ENCODE data around the gene ATAD5.

ATAD5 gene, protein sequence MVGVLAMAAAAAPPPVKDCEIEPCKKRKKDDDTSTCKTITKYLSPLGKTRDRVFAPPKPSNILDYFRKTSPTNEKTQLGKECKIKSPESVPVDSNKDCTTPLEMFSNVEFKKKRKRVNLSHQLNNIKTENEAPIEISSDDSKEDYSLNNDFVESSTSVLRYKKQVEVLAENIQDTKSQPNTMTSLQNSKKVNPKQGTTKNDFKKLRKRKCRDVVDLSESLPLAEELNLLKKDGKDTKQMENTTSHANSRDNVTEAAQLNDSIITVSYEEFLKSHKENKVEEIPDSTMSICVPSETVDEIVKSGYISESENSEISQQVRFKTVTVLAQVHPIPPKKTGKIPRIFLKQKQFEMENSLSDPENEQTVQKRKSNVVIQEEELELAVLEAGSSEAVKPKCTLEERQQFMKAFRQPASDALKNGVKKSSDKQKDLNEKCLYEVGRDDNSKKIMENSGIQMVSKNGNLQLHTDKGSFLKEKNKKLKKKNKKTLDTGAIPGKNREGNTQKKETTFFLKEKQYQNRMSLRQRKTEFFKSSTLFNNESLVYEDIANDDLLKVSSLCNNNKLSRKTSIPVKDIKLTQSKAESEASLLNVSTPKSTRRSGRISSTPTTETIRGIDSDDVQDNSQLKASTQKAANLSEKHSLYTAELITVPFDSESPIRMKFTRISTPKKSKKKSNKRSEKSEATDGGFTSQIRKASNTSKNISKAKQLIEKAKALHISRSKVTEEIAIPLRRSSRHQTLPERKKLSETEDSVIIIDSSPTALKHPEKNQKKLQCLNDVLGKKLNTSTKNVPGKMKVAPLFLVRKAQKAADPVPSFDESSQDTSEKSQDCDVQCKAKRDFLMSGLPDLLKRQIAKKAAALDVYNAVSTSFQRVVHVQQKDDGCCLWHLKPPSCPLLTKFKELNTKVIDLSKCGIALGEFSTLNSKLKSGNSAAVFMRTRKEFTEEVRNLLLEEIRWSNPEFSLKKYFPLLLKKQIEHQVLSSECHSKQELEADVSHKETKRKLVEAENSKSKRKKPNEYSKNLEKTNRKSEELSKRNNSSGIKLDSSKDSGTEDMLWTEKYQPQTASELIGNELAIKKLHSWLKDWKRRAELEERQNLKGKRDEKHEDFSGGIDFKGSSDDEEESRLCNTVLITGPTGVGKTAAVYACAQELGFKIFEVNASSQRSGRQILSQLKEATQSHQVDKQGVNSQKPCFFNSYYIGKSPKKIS (N-terminal part only)

DNA sequence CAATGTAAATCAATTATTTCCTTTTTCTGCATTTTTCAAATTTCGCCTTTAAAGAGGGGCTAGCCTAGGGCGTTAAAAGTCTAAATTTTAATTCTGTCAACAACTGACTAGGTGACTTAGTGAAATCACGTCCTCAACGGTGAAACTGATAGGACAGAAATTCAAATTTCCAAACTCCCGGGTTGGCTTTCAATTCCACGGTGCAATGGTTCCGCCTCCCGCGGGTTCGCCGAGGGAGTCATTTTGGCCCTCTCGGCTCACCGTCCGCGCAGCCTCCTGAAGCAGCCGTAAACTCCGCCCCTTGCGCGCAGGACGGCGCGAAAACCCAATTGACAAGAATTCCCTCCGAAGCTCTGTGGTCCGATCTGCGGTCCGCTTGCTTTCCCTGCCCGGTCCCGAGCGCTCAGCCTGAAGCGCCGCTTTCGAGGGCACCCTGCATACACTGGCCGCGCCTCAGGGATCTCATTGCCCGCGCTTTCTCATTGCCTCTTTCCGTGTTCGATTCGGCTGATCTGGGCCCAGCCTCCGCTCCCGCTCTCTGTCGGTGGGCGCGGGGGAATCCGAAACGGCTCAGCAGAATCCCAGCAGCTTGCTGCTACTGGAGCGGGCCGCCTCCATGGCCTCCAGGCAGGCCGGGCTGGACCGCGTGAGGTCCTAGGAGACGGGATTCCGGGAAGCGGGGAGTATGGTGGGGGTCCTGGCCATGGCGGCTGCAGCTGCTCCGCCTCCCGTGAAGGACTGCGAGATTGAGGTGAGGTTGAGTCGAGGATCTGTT is at the start of gene ATAD5:
Gene ATAD5, plus strand, starts transcription at position 304 of the 775 bp plus-strand sequence. Its CDS starts 382 bp downstream, at position 686.
- Histone ChIP-seq H3K36me3 (ENCODE audit: insufficient read depth, low read length) (no peaks in the 10 kb centered on the region), H3K9ac (ENCODE audit: low read depth, low read length) (peak within 1 kb of the TSS; percentile 84), H3K4me1 (ENCODE audit: insufficient read depth, low read length) (peaks cover 5% of the 10 kb centered on the region; the same call in 1 of the 2 replicates), H3K9me3 (ENCODE audit: control insufficient read depth, insufficient read depth, low read length) (no peaks in the 10 kb centered on the region)

DNA sequence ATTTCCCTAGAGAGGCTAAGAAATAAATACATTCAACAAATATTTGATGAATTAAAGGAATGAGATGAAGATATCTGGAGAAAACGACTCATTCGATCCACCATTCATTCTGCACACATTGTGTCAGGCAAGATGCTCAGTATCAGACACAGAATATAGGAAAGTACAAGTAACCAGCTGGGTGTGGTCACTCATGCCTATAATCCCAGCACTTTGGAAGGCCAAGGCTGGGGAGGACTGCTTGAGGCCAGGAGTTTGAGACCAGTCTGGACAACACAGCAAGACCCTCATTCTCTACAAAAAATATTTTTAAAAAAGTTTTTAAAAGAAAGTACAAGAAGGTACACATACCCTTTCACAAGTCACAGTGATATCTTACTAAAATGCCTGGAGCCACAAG is 49.6 kb upstream of the ATAD5 start:
- no peaks in the 10 kb centered on the region for H3K9me3 ChIP-seq (ENCODE audit: control insufficient read depth, insufficient read depth, low read length)
- no peaks in the 10 kb centered on the region for H3K4me1 ChIP-seq (ENCODE audit: insufficient read depth, low read length)
- H3K36me3 ChIP-seq (ENCODE audit: insufficient read depth, low read length): peaks cover 11% of the 10 kb centered on the region
- H3K9ac ChIP-seq (ENCODE audit: low read depth, low read length): no peak overlapping the region

DNA sequence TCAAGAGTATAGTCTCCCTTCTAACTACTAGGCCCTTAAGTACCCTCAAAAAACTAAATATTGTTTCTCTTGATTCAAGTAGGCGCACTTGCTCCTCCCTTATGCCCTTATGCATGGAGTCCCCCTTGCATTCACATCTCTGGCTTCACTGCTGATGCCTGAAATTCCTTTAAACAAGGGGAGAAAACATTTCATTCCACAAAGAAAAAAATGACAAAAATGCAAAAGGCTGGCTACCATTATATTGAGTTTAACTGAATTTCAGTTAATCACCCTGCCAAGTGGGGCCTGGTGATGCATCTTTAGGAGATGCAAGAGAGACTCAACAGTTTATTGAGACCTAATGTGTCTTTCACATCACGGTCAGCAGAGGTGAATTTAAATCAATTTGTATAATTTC is 42.8 kb upstream of the ATAD5 start:
- Histone ChIP-seq H3K9ac (ENCODE audit: low read depth, low read length) (no peak overlapping the region), H3K9me3 (ENCODE audit: control insufficient read depth, insufficient read depth, low read length) (no peaks in the 10 kb centered on the region), H3K4me1 (ENCODE audit: insufficient read depth, low read length) (no peaks in the 10 kb centered on the region), H3K36me3 (ENCODE audit: insufficient read depth, low read length) (peaks cover 22% of the 10 kb centered on the region)

DNA sequence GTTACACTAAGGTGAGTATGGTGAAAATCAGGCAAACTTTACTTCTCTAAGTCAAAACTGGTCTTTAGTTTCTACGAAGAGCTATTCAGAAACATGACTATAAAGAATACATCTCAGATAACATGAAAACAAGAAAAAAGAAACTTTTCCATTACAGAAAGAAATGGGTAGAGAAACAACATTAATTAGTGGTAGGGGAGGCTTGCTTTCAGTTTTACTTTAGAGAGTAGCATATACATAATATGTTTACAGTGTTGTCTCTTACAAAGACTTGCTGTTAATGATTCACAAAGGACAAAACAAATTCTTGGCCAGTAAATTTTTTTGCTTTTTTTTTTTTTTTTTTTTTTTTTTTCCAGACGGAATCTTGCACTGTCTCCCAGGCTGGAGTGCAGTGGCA is 41.5 kb upstream of the ATAD5 start:
- Histone ChIP-seq H3K9ac (ENCODE audit: low read depth, low read length) (no peak overlapping the region), H3K36me3 (ENCODE audit: insufficient read depth, low read length) (peaks cover 16% of the 10 kb centered on the region)

DNA sequence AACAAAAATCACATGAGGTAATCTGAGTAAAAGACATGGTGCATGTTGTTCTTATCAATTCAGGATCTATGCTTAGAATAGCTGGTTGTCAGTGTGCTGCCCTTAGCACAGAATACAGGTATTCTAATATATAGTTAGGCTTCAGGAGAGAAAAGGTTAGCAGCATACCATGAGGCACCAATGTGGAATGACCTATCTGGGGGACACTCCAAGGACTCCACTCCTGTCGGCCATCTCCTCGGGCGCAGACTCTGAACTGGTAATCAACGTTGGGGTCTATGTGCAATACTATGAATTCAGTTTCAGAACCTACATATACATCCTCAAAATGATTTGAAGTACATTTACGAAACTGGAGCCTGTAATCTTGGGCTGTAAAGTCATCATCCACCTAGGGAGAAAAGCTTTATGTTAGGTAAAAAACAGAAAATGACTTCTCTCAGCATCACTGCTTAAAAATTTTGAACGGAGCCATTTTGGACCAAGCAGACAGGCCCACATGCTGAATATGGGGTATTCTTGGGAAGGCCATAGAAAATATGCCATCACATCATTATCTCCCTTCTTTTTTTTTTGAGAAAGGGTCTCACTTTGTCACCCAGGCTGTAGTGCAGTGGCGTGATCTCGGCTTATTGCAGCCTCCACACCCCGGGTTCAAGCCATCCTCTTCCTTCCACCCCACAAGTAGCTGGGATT is 38.3 kb upstream of the ATAD5 start:
- Histone ChIP-seq H3K9ac (ENCODE audit: low read depth, low read length) (no peak overlapping the region), H3K9me3 (ENCODE audit: control insufficient read depth, insufficient read depth, low read length) (no peaks in the 10 kb centered on the region), H3K36me3 (ENCODE audit: insufficient read depth, low read length) (peaks cover 11% of the 10 kb centered on the region), H3K4me1 (ENCODE audit: insufficient read depth, low read length) (no peaks in the 10 kb centered on the region)

More for the DNA sequence above, 41.5 kb upstream of the ATAD5 start:
- H3K4me1 ChIP-seq (ENCODE audit: insufficient read depth, low read length): no peaks in the 10 kb centered on the region
- H3K9me3 ChIP-seq (ENCODE audit: control insufficient read depth, insufficient read depth, low read length): no peaks in the 10 kb centered on the region

DNA sequence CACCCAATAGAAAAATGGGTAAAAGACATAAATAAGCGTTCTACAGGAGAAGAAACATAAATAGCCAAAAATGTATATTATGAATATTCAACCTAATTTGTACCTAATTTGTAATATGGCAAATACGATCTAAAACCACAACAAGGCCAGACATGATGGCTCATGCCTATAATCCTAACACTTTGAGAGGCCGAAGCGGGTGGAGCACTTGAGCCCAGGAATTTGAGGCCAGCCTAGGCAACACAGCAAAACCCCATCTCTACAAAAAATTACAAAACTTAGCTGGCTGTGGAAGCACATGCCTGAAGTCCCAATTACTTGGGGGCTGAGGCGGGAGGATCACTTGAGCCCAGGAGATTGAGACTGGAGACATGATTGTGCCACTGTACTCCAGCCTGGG is 37.4 kb upstream of the ATAD5 start:
- no peak overlapping the region for H3K9ac ChIP-seq (ENCODE audit: low read depth, low read length)
- H3K4me1 ChIP-seq (ENCODE audit: insufficient read depth, low read length): no peaks in the 10 kb centered on the region
- H3K36me3 ChIP-seq (ENCODE audit: insufficient read depth, low read length): peaks cover 11% of the 10 kb centered on the region
- H3K9me3 ChIP-seq (ENCODE audit: control insufficient read depth, insufficient read depth, low read length): no peaks in the 10 kb centered on the region

DNA sequence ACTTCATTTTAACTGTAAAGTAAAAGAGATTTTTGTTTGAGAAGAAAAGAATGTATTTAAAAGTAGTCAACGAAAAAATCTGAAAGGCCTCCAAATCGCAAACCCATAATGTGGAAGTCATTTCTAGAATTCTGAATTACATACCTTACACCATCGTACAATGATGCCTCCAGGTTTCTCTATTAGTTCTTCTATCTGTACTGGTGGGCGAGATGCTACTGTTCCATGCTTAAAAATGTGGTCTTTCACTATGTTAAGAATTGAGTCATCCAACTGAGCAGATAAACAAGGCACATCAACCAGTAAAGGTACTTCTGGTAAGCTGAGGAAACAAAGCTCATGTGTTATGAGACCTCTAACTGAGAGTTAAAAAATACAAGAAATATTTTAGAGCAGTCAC is 35.8 kb upstream of the ATAD5 start:
- peaks cover 12% of the 10 kb centered on the region for H3K36me3 ChIP-seq (ENCODE audit: insufficient read depth, low read length)
- H3K9me3 ChIP-seq (ENCODE audit: control insufficient read depth, insufficient read depth, low read length): no peaks in the 10 kb centered on the region
- H3K4me1 ChIP-seq (ENCODE audit: insufficient read depth, low read length): no peaks in the 10 kb centered on the region
- no peak overlapping the region for H3K9ac ChIP-seq (ENCODE audit: low read depth, low read length)

DNA sequence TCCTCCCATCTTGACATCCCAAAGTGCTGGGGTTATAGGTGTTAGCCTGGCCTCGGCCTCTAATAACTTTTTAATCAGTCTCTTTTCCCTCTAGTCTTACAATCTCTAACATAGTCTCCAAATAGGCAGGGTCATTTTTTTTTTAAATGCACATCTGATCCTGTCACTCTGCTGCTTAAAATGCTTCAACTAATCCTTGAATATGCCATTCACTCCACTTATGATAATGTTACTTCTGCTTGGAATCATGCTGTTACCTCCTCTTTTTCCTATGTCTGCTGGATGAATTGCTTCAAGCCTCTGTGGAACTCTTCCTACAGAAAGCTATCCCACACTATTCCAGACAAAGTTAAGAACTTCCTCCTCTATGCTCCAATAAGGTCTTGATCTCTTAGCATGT is 30.1 kb upstream of the ATAD5 start:
- Histone ChIP-seq H3K36me3 (ENCODE audit: insufficient read depth, low read length) (peaks cover 15% of the 10 kb centered on the region; the same call in 1 of the 2 replicates), H3K9me3 (ENCODE audit: control insufficient read depth, insufficient read depth, low read length) (no peaks in the 10 kb centered on the region), H3K4me1 (ENCODE audit: insufficient read depth, low read length) (peaks cover 7% of the 10 kb centered on the region), H3K9ac (ENCODE audit: low read depth, low read length) (no peak overlapping the region)

DNA sequence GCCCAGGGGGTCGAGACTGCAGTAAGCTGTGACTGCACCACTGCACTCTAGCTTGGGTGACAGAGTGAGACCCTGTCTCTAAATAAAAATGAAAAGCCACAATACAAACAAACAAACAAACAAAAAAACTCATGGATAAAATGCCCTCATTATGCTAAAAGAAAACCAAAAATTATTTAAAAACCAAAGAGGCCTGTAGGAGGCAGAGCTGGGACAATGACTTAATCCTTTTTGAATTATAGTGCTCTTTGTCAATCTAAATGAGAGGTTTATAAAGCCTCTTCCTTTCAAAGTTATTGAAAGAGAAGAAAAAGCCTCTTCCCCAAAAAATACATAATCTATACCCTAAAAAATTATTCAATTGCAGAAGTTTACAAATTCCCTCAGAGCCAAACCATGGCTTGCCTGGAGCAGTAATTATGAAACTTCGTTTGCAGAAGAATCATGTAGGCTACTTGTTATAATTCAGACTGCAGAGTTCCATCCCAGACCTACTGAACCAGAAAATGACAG is 25.8 kb upstream of the ATAD5 start:
- no peak overlapping the region for H3K9ac ChIP-seq (ENCODE audit: low read depth, low read length)
- peaks cover 13% of the 10 kb centered on the region for H3K4me1 ChIP-seq (ENCODE audit: insufficient read depth, low read length)
- peaks cover 11% of the 10 kb centered on the region; the same call in 1 of the 2 replicates for H3K36me3 ChIP-seq (ENCODE audit: insufficient read depth, low read length)

DNA sequence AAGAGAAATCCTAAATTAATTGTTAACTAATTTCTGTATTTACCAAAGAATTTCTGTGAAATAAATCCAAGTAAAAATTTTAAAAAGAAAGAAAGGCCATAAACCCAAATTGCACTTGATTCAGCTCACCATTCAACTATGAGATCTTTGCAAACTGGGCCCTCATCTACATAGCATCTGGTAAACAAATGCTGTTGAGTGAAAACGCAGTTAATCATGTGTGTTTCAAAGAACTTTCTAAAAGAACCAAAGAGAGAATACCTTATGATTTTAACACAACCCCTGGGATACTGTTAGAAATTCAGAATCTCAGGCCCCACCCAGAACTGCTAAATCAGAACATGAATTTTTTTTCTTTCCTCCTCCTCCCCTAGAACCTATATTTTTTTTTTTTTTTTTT is 23.9 kb upstream of the ATAD5 start:
- no peak overlapping the region for H3K9ac ChIP-seq (ENCODE audit: low read depth, low read length)

More for the DNA sequence above, 25.8 kb upstream of the ATAD5 start:
- no peaks in the 10 kb centered on the region for H3K9me3 ChIP-seq (ENCODE audit: control insufficient read depth, insufficient read depth, low read length)

DNA sequence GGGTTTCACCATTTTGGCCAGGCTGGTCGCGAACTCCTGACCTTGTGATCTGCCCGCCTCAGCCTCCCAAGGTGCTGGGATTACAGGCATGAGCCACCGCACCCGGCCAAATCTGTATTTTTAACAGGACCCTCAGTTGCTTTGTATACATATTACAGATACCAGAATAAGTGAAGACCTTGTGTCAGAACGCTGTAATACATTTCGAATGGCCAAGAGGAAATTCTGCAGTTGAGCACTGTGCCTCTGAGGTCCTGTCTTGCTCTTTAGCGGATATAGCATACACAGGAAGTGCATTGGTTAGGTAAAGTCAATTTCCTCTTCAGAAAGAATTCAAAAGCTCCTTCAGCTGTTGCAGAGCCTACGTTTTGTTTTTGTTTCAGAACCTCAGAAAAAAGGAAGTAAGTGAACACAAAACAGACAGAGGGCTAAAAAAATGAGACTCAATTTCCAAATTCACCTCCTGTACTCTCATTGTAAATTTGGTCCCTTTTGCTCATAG is 22.9 kb upstream of the ATAD5 start:
- H3K9me3 ChIP-seq (ENCODE audit: control insufficient read depth, insufficient read depth, low read length): no peaks in the 10 kb centered on the region
- H3K4me1 ChIP-seq (ENCODE audit: insufficient read depth, low read length): peaks cover 13% of the 10 kb centered on the region
- H3K9ac ChIP-seq (ENCODE audit: low read depth, low read length): no peak overlapping the region
- peaks cover under 1% of the 10 kb centered on the region; the same call in 1 of the 2 replicates for H3K36me3 ChIP-seq (ENCODE audit: insufficient read depth, low read length)

More for the DNA sequence above, 23.9 kb upstream of the ATAD5 start:
- Histone ChIP-seq H3K9me3 (ENCODE audit: control insufficient read depth, insufficient read depth, low read length) (no peaks in the 10 kb centered on the region), H3K36me3 (ENCODE audit: insufficient read depth, low read length) (peaks cover 8% of the 10 kb centered on the region; the same call in 1 of the 2 replicates), H3K4me1 (ENCODE audit: insufficient read depth, low read length) (peaks cover 13% of the 10 kb centered on the region)

DNA sequence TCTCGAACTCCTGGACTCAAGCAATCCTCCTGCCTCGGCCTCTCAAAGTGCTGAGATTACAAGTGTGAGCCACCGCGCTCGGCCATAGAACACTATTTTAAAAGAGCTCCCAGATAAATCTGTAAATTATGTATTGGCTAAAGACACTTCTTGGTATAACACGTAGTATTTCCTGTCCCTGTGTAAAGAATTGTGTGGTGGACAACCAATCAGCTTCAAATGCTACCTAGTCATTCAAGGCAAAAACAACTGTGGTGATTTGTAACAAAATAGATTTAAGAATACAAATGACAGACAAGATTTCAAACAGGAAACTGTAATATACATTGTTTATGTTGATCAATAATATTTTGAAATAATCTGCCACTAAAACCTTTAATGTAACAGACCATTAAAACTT is 21.9 kb upstream of the ATAD5 start:
- H3K4me1 ChIP-seq (ENCODE audit: insufficient read depth, low read length): peaks cover 13% of the 10 kb centered on the region
- H3K36me3 ChIP-seq (ENCODE audit: insufficient read depth, low read length): no peaks in the 10 kb centered on the region
- H3K9me3 ChIP-seq (ENCODE audit: control insufficient read depth, insufficient read depth, low read length): no peaks in the 10 kb centered on the region
- H3K9ac ChIP-seq (ENCODE audit: low read depth, low read length): no peak overlapping the region

Measured in ES-I3 (cell line).